Measurements from ENCODE around the gene TGM4. TPM values are rescaled to one million over a fixed set of nuclear protein-coding genes. Genes with fewer than 3 reads are reported as not detected.

TGM4 gene
- total and polyA plus RNA-seq, 2 donors (not counting 1 experiment from before 2014, with no cell fraction given): not detected

DNA sequence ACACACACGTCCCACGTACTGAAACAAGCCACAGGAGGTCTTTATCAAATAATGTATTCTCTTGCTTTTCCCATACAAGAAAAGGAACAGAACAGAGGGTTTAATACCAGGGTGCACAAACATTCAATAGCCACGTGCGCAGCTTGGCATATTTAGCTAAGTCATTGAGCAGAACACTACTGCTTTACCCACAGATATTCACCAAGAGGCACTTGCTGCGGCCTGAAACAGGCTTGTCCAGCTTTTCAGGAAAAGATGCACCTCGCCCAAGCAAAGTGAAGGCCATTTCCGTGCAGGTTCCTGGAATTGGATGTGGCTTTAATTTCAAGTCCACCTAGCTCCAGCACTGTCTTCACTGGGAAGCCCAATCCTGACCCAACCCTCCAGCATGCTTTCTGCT, 84.0 kb downstream of the TGM4 start:
- H3K79me2 ChIP-seq (ENCODE audit: control insufficient read depth, insufficient read depth, low read length): peaks cover 78% of the 10 kb centered on the region
- ATAC-seq (ENCODE audit: low read depth): no peak

DNA sequence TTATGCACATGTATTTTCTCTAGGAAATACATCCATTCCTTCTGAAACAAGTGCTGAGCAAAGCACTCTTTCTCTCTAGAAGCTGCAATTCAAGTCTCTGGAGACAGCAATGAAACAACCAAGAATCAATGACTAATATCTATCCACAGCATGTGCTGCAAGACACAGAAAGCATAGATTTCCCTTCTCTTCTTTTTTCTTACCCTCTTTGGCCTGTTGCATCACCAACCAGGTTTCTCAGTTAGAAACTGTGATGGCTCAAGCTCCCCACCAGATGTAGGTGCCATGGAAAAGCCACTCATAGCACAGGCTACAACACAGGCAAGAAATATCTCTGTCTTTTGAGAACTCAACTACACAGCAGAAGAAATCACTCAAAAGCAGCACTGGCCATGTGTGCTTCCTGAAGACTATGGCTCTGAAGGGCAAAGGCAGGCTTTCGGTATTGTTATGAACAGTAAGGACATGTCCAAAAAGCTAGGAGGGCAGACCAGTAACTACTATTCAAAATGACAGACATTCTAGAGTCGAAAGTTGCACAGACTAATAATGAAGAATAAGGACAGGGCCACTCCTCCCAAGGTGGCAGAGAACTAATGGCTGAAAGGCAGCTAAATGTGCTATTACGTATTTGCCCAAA, 86.1 kb downstream of the TGM4 start:
- WGBS (ENCODE audit: insufficient coverage): 100% methylated on average over 1 of the region's 3 CpGs
- H3K4me2 ChIP-seq (replicated peaks; ENCODE audit: low read depth, low read length, poor library complexity, severe bottlenecking): no peak overlapping the region
- Mint-ChIP-seq H3K9me3 (ENCODE audit: insufficient read depth) (no peaks in the 10 kb centered on the region), H3K27me3 (no peaks in the 10 kb centered on the region), H3K27ac (no peak overlapping the region), H3K4me1 (peaks cover 37% of the 10 kb centered on the region), H3K4me3 (no peak overlapping the region)
- POLR2A ChIA-PET: no interaction called here
- TF ChIP-seq, protein P1, sequence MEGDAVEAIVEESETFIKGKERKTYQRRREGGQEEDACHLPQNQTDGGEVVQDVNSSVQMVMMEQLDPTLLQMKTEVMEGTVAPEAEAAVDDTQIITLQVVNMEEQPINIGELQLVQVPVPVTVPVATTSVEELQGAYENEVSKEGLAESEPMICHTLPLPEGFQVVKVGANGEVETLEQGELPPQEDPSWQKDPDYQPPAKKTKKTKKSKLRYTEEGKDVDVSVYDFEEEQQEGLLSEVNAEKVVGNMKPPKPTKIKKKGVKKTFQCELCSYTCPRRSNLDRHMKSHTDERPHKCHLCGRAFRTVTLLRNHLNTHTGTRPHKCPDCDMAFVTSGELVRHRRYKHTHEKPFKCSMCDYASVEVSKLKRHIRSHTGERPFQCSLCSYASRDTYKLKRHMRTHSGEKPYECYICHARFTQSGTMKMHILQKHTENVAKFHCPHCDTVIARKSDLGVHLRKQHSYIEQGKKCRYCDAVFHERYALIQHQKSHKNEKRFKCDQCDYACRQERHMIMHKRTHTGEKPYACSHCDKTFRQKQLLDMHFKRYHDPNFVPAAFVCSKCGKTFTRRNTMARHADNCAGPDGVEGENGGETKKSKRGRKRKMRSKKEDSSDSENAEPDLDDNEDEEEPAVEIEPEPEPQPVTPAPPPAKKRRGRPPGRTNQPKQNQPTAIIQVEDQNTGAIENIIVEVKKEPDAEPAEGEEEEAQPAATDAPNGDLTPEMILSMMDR (IDR thresholded peaks at IDR 0.05): no peak
- no peak for TF ChIP-seq EZH2 (IDR thresholded peaks at IDR 0.05; ENCODE audit: borderline replicate concordance, insufficient read depth, low read depth, low read length, poor library complexity, severe bottlenecking)
- no peaks in the 10 kb centered on the region for H3K27me3 ChIP-seq (replicated peaks in 1 of 4; ENCODE audit: control extremely low read depth in 1 of 4, control insufficient read depth in 3 of 4, insufficient read depth in 4 of 4, low read length in 3 of 4)
- CTCF ChIA-PET: no interaction called here
- intact Hi-C loops (cut with micrococcal nuclease): no loop called here
- no peak overlapping the region for H3K4me3 ChIP-seq (ENCODE audit: control extremely low read depth in 1 of 5, extremely low read depth in 1 of 5, insufficient read depth in 1 of 5, low read depth in 2 of 5, low read length in 4 of 5)
- H2AFZ ChIP-seq (ENCODE audit: insufficient read depth, low read depth, low read length, poor library complexity, severe bottlenecking): no peak overlapping the region
- H3K36me3 ChIP-seq (replicated peaks in 1 of 2; ENCODE audit: control extremely low read depth in 1 of 2, control insufficient read depth in 1 of 2, extremely low read depth in 1 of 2, insufficient read depth in 2 of 2, low read length in 1 of 2): peaks cover 0 to 16% of the 10 kb centered on the region in 2 experiments
- H4K20me1 ChIP-seq (ENCODE audit: control insufficient read depth, insufficient read depth, low read length, poor library complexity, severe bottlenecking): peaks cover 61% of the 10 kb centered on the region
- ATAC-seq (ENCODE audit: low read depth): no peak
- peaks cover 15 to 16% of the 10 kb centered on the region in 2 donors for H3K4me1 ChIP-seq (ENCODE audit: control insufficient read depth in 2 of 2, insufficient read depth in 2 of 2, low read length in 2 of 2)
- DNase-seq: no peak
- H3K9ac ChIP-seq (ENCODE audit: low read length): no peak overlapping the region
- H3K79me2 ChIP-seq (ENCODE audit: control insufficient read depth, insufficient read depth, low read length): peaks cover 90% of the 10 kb centered on the region
- no peaks in the 10 kb centered on the region for H3K9me3 ChIP-seq (ENCODE audit: control extremely low read depth in 1 of 3, control insufficient read depth in 2 of 3, insufficient read depth in 1 of 3, low read length in 2 of 3)
- H3K27ac ChIP-seq (ENCODE audit: low read length in 2 of 2): no peak overlapping the region

More for the DNA sequence above, 84.0 kb downstream of the TGM4 start:
- Mint-ChIP-seq H3K4me1 (peaks cover 43% of the 10 kb centered on the region), H3K9me3 (ENCODE audit: insufficient read depth) (no peaks in the 10 kb centered on the region), H3K27ac (no peak overlapping the region), H3K4me3 (no peak overlapping the region), H3K27me3 (no peaks in the 10 kb centered on the region)
- ChIA-PET POLR2A (no interaction called here), CTCF (no interaction called here)
- Histone ChIP-seq H3K9ac (ENCODE audit: low read length) (no peak overlapping the region), H3K27ac (ENCODE audit: low read length in 2 of 2) (no peak overlapping the region), H4K20me1 (ENCODE audit: control insufficient read depth, insufficient read depth, low read length, poor library complexity, severe bottlenecking) (peaks cover 42% of the 10 kb centered on the region), H3K36me3 (replicated peaks in 1 of 2; ENCODE audit: control extremely low read depth in 1 of 2, control insufficient read depth in 1 of 2, extremely low read depth in 1 of 2, insufficient read depth in 2 of 2, low read length in 1 of 2) (peaks cover 0 to 18% of the 10 kb centered on the region in 2 experiments), H3K4me2 (replicated peaks; ENCODE audit: low read depth, low read length, poor library complexity, severe bottlenecking) (no peak overlapping the region), H3K4me1 (ENCODE audit: control insufficient read depth in 2 of 2, insufficient read depth in 2 of 2, low read length in 2 of 2) (peaks cover 16 to 23% of the 10 kb centered on the region in 2 donors), H3K9me3 (ENCODE audit: control extremely low read depth in 1 of 3, control insufficient read depth in 2 of 3, insufficient read depth in 1 of 3, low read length in 2 of 3) (no peaks in the 10 kb centered on the region), H3K4me3 (ENCODE audit: control extremely low read depth in 1 of 5, extremely low read depth in 1 of 5, insufficient read depth in 1 of 5, low read depth in 2 of 5, low read length in 4 of 5) (no peak overlapping the region), H3K27me3 (replicated peaks in 1 of 4; ENCODE audit: control extremely low read depth in 1 of 4, control insufficient read depth in 3 of 4, insufficient read depth in 4 of 4, low read length in 3 of 4) (no peaks in the 10 kb centered on the region), H2AFZ (ENCODE audit: insufficient read depth, low read depth, low read length, poor library complexity, severe bottlenecking) (no peak overlapping the region)
- DNase-seq: no peak
- 99% methylated on average over 7 of the region's 7 CpGs for WGBS (ENCODE audit: insufficient coverage)
- TF ChIP-seq, protein P1 (IDR thresholded peaks at IDR 0.05): no peak
- no peak for TF ChIP-seq EZH2 (IDR thresholded peaks at IDR 0.05; ENCODE audit: borderline replicate concordance, insufficient read depth, low read depth, low read length, poor library complexity, severe bottlenecking)
- intact Hi-C loops (cut with micrococcal nuclease): no loop called here
